DOHH2 (cell line): Measurements from ENCODE around the gene APOL5.
A peak's percentile ranks its signal among the peaks of the same experiment; 100 is the strongest.

Experiments
- H3F3A ChIP-seq: fragments of 200-600 bp; sonication (generic), shearing (Covaris generic); 2 replicates; pipeline ENCODE4 v1.6.0; 2016; ENCODE audit warnings: antibody characterized with exemption, mild to moderate bottlenecking; ENCODE audit not compliant: control insufficient read depth, insufficient read depth
- H3K27ac ChIP-seq: fragments of 200-600 bp; sonication (generic); 2 replicates; pipeline ENCODE4 v1.5.1; 2014; ENCODE audit warnings: low read depth, mild to moderate bottlenecking, low read length, moderate library complexity
- H3K27me3 ChIP-seq: fragments of 200-600 bp; sonication (generic); 2 replicates; pipeline ENCODE4 v1.6.1; 2014; ENCODE audit warnings: mild to moderate bottlenecking, low read length, mixed read lengths; ENCODE audit not compliant: control insufficient read depth
- H3K36me3 ChIP-seq: fragments of 200-600 bp; sonication (generic); 2 replicates; pipeline ENCODE4 v1.6.1; 2014; ENCODE audit warnings: mild to moderate bottlenecking, low read length, moderate library complexity, mixed read lengths; ENCODE audit not compliant: control insufficient read depth
- H3K4me1 ChIP-seq: fragments of 200-600 bp; sonication (generic); 2 replicates; pipeline ENCODE4 v1.6.1; 2014; ENCODE audit warnings: mild to moderate bottlenecking, low read length, mixed read lengths; ENCODE audit not compliant: control insufficient read depth
- H3K4me2 ChIP-seq: fragments of 200-600 bp; sonication (generic); 2 replicates; pipeline ENCODE4 v1.6.0; 2014; ENCODE audit warnings: mild to moderate bottlenecking, low read length, moderate library complexity
- H3K4me3 ChIP-seq: fragments of 200-600 bp; sonication (generic); 2 replicates; pipeline ENCODE4 v1.5.1; 2014; ENCODE audit warnings: mild to moderate bottlenecking, low read length, mixed read lengths
- H3K79me2 ChIP-seq: fragments of 200-600 bp; sonication (generic); 2 replicates; pipeline ENCODE4 v1.6.1; 2014; ENCODE audit warnings: mild to moderate bottlenecking, low read length, mixed read lengths; ENCODE audit not compliant: control insufficient read depth
- H3K9me2 ChIP-seq: fragments of 200-600 bp; sonication (generic); replicated peaks from 2 replicates; pipeline ENCODE4 v1.6.1; 2014; ENCODE audit warnings: mild to moderate bottlenecking, low read length, mixed read lengths; ENCODE audit not compliant: control insufficient read depth
- H3K9me3 ChIP-seq: fragments of 200-600 bp; sonication (generic); 2 replicates; pipeline ENCODE4 v1.6.1; 2014; ENCODE audit warnings: antibody characterized with exemption, low read length, mixed read lengths; ENCODE audit not compliant: control insufficient read depth, insufficient read depth
- H4K20me1 ChIP-seq: fragments of 200-600 bp; sonication (generic); 2 replicates; pipeline ENCODE4 v1.6.0; 2014; ENCODE audit warnings: low read depth, mild to moderate bottlenecking, antibody characterized with exemption, low read length, moderate library complexity; ENCODE audit not compliant: control insufficient read depth, insufficient read depth
- EZH2phosphoT487 ChIP-seq: fragments of 200-600 bp; sonication (generic); IDR thresholded peaks from 2 replicates; pipeline ENCODE4 v1.6.1; 2017; ENCODE audit warnings: borderline replicate concordance, mild to moderate bottlenecking, antibody characterized with exemption, low read length, moderate library complexity, mixed read lengths
- TF ChIP-seq, protein P1 (sequence below): fragments of 200-600 bp; sonication (generic); IDR thresholded peaks from one replicate; pipeline ENCODE4 v1.5.1; 2014; ENCODE audit warnings: antibody characterized with exemption, mild to moderate bottlenecking, low read depth, low read length; ENCODE audit not compliant: poor library complexity, severe bottlenecking

Gene APOL5

DNA sequence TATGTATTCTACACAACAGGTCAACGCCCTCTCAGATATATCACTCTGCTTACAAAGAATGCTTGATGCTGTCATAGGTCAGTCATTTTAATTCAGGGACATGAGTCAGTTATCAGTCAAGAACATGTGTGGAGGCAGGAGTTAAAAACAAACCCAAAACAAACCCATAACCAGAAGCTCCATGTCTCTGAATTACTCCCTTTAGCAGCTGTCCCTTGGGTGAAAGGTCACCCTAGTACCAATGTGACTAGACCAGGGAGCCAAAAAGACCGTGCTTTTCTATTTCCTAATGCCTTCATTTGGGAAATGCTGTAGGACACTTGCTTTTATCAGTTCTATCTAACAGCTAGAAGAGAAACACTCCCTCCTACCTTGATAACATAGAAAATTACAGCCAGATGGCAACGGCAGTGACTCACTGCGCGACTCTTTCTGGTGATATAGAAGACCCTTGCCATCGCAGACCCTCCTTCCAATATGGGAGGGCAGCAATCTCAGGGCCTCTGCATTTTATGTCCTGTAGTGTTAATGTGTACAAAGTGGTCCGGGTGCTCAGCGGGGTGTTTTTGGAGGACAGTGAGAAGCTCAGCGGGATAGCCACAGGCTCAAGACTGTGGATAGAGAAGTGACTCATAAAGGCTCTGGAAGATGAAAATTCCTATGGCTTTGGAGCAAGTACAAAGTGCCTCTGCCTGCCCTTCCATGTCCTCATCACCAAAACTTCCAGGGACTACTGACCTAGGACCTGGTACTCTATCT, 24.8 kb downstream of the APOL5 start:
- Histone ChIP-seq H3K27ac (no peak overlapping the region), H3K79me2 (peaks cover 30% of the 10 kb centered on the region), H3K4me3 (no peak overlapping the region), H3K9me3 (no peaks in the 10 kb centered on the region), H3K4me2 (no peak overlapping the region), H3K9me2 (no peaks in the 10 kb centered on the region), H3K4me1 (peaks cover 47% of the 10 kb centered on the region), H3F3A (peaks cover 25% of the 10 kb centered on the region; the same call in 1 of the 2 replicates), H3K36me3 (peaks cover 86% of the 10 kb centered on the region), H3K27me3 (no peaks in the 10 kb centered on the region), H4K20me1 (no peaks in the 10 kb centered on the region)
- TF ChIP-seq, protein P1, sequence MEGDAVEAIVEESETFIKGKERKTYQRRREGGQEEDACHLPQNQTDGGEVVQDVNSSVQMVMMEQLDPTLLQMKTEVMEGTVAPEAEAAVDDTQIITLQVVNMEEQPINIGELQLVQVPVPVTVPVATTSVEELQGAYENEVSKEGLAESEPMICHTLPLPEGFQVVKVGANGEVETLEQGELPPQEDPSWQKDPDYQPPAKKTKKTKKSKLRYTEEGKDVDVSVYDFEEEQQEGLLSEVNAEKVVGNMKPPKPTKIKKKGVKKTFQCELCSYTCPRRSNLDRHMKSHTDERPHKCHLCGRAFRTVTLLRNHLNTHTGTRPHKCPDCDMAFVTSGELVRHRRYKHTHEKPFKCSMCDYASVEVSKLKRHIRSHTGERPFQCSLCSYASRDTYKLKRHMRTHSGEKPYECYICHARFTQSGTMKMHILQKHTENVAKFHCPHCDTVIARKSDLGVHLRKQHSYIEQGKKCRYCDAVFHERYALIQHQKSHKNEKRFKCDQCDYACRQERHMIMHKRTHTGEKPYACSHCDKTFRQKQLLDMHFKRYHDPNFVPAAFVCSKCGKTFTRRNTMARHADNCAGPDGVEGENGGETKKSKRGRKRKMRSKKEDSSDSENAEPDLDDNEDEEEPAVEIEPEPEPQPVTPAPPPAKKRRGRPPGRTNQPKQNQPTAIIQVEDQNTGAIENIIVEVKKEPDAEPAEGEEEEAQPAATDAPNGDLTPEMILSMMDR, result no peak
- TF ChIP-seq EZH2phosphoT487, result no peak

DNA sequence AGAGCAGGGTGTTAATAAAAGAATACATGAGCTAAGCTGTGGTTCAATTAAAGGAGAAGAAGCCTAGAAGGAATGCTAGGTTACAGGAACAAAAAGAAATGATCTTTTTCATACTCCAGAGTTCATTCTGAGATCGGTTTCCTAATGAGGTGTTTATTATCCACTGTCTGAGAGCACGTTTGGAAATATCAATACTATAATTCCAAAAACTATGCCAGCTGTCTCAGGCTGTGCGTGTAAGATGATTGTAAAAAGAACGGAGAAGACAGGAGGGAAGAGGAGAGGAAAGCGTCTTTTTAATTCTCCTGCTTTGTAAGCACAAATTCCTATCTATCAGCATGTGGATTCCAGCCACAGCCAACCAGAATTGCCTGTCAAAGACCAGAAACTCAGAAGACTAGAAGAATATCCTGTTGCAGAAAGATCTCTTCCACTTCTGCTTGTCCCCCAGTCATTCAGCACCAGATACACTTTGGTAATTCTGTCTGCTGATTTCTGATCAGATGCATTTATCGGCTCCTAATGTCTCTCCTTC, 25.7 kb downstream of the APOL5 start:
- Histone ChIP-seq H3K79me2 (peaks cover 39% of the 10 kb centered on the region), H3K4me2 (peak overlapping the region; percentile 75), H3K27me3 (no peaks in the 10 kb centered on the region), H3K36me3 (peaks cover 89% of the 10 kb centered on the region), H3K27ac (peak overlapping the region; percentile 100), H3K9me3 (no peaks in the 10 kb centered on the region), H3K4me1 (peaks cover 55% of the 10 kb centered on the region), H3F3A (peaks cover 28% of the 10 kb centered on the region; the same call in 1 of the 2 replicates), H3K9me2 (no peaks in the 10 kb centered on the region), H4K20me1 (no peaks in the 10 kb centered on the region), H3K4me3 (peak overlapping the region; percentile 54)
- TF ChIP-seq, protein P1, result no peak
- TF ChIP-seq EZH2phosphoT487, result no peak

DNA sequence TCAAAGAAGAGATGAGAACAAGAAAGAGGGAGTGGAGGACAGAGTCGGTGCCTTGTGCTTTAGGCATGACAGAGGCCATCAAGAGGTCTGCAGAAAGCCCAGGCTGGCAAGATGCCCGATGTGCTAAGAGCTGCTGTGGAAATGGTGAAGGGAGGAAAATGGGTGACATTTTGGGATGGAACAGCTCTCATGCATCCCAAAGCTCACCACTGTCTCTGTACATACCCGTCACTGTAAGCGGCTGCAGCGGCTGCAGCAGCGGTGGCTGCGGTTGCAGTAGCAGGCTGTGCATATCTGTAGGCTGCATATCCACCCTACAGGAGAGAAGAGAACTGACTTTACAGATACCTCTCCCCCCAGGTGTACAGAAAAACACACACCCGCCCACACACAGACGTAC, 28.6 kb downstream of the APOL5 start:
- H3K27ac ChIP-seq, result peak overlapping the region; percentile 100
- peaks cover 53% of the 10 kb centered on the region for H3F3A ChIP-seq

More for the DNA sequence above, 28.6 kb downstream of the APOL5 start:
- Histone ChIP-seq H3K9me3 (no peaks in the 10 kb centered on the region), H3K27me3 (no peaks in the 10 kb centered on the region), H3K4me2 (peak overlapping the region; percentile 75), H4K20me1 (no peaks in the 10 kb centered on the region), H3K9me2 (no peaks in the 10 kb centered on the region), H3K79me2 (peaks cover 58% of the 10 kb centered on the region), H3K4me1 (peaks cover 84% of the 10 kb centered on the region), H3K36me3 (peaks cover 80% of the 10 kb centered on the region), H3K4me3 (no peak overlapping the region)
- TF ChIP-seq, protein P1, result no peak
- no peak for TF ChIP-seq EZH2phosphoT487
